HCT116 (cell line): ENCODE measurements around the gene TNKS2. TPM values are rescaled to one million over a fixed set of nuclear protein-coding genes. Genes with fewer than 3 reads are reported as not detected.

ENCODE experiments used
- ATAC-seq: fragments of 200-7000 bp; cut with Tn5 transposase; 2 replicates; pipeline ENCODE4 v1.9.1; 2020; ENCODE audit warnings: mild to moderate bottlenecking, moderate library complexity
- BruUV-seq: library from RNA; stranded (reverse); fragments of 400-500 nt; replicated peaks from 2 replicates; lab custom pipeline; 2021; lab: Mats Ljungman, UMichigan
- CTCF ChIA-PET: fragments of 300-600 bp; sonication (Branson Sonifier 250); formaldehyde crosslinking; loops from one replicate; lab custom pipeline; 2021; ENCODE audit warnings: antibody characterized with exemption; lab: Charles Lee
- POLR2A ChIA-PET: fragments of 300-600, 350-600 bp; sonication (Branson Sonifier 250); formaldehyde crosslinking; loops from one replicate; lab custom pipeline; 2021; ENCODE audit warnings: antibody characterized with exemption; lab: Charles Lee
- RAD21 ChIA-PET, 2 experiments: fragments of 300-600 bp; sonication (Branson Sonifier 250); formaldehyde crosslinking; loops; one replicate each; lab custom pipeline; 2023; ENCODE audit warnings: low total read pairs in 2 of 2; ENCODE audit not compliant: uncharacterized antibody in 2 of 2, unreplicated experiment in 2 of 2, low non-redundant PET in 1 of 2; lab: Charles Lee
- DNase-seq: peaks from one replicate; pipeline ENCODE4 v3.0.0-alpha.2; 2010; ENCODE audit warnings: low read depth, low spot score
- H2AFZ ChIP-seq: fragments of 200-600 bp; shearing (Covaris generic), sonication (generic); 2 replicates; pipeline ENCODE4 v1.6.1; 2017; ENCODE audit warnings: low read depth, mixed run types, mixed read lengths, antibody characterized with exemption, low read length; ENCODE audit not compliant: poor library complexity, severe bottlenecking
- H3K27ac ChIP-seq: 2 replicates; pipeline ENCODE4 v1.5.1; 2012; ENCODE audit warnings: low read depth, low read length
- H3K27me3 ChIP-seq: fragments of 200-600 bp; sonication (generic); 2 replicates; pipeline ENCODE4 v1.6.1; 2016; ENCODE audit warnings: mixed run types, low read length, mixed read lengths; ENCODE audit not compliant: insufficient read depth
- H3K36me3 ChIP-seq, 2 experiments: fragments of 200-500 bp in 1 of 2; fragments of 200-600 bp in 1 of 2; sonication (Bioruptor generic) in 1 of 2; sonication (generic) in 1 of 2; 2 replicates each; pipeline versions ENCODE4 v1.5.1 to v1.6.1; 2014 to 2016; ENCODE audit warnings: low read length in 2 of 2, inconsistent platforms in 1 of 2, mixed read lengths in 1 of 2, mixed run types in 1 of 2; ENCODE audit not compliant: insufficient read depth in 2 of 2, control insufficient read depth in 1 of 2
- H3K4me1 ChIP-seq, 2 experiments: fragments of 200-600 bp in 1 of 2; sonication (generic) in 1 of 2; 2 replicates each; pipeline versions ENCODE4 v1.5.1 to v1.6.1; 2012 to 2017; ENCODE audit warnings: low read length in 2 of 2, inconsistent platforms in 1 of 2, mild to moderate bottlenecking in 1 of 2, mixed read lengths in 1 of 2, mixed run types in 1 of 2, moderate library complexity in 1 of 2; ENCODE audit not compliant: insufficient read depth in 2 of 2, control insufficient read depth in 1 of 2
- H3K4me2 ChIP-seq: fragments of 200-600 bp; sonication (generic); 2 replicates; pipeline ENCODE4 v1.6.1; 2017; ENCODE audit warnings: mixed run types, low read length, mixed read lengths
- H3K4me3 ChIP-seq, 2 experiments: fragments of 200-600 bp in 1 of 2; sonication (generic) in 1 of 2; replicated peaks in 1 of 2; 2 replicates each; pipeline ENCODE4 v1.5.1; 2011 to 2016; ENCODE audit warnings: low read length in 2 of 2, control low read depth in 1 of 2, low read depth in 1 of 2, mild to moderate bottlenecking in 1 of 2, mixed read lengths in 1 of 2, mixed run types in 1 of 2
- H3K79me2 ChIP-seq: fragments of 200-600 bp; sonication (generic); 2 replicates; pipeline ENCODE4 v1.6.1; 2017; ENCODE audit warnings: mild to moderate bottlenecking, mixed run types, low read length, moderate library complexity, mixed read lengths; ENCODE audit not compliant: insufficient read depth
- H3K9ac ChIP-seq: fragments of 200-600 bp; sonication (generic); 2 replicates; pipeline ENCODE4 v1.6.1; 2016; ENCODE audit warnings: low read length, mixed read lengths
- H3K9me2 ChIP-seq: fragments of 200-600 bp; sonication (generic), shearing (Covaris generic); 2 replicates; pipeline ENCODE4 v1.6.1; 2017; ENCODE audit warnings: mixed run types, mild to moderate bottlenecking, moderate library complexity; ENCODE audit not compliant: insufficient read depth
- H3K9me3 ChIP-seq, 2 experiments: fragments of 200-500 bp in 1 of 2; fragments of 200-600 bp in 1 of 2; sonication (Bioruptor generic) in 1 of 2; sonication (generic) in 1 of 2; 2 replicates each; pipeline ENCODE4 v1.6.1; 2014 to 2017; ENCODE audit warnings: low read length in 2 of 2, mixed read lengths in 2 of 2, inconsistent platforms in 1 of 2, low read depth in 1 of 2, mild to moderate bottlenecking in 1 of 2, mixed run types in 1 of 2, moderate library complexity in 1 of 2; ENCODE audit not compliant: control insufficient read depth in 1 of 2, insufficient read depth in 1 of 2
- H4K20me1 ChIP-seq: fragments of 200-600 bp; sonication (generic), shearing (Covaris generic); 2 replicates; pipeline ENCODE4 v1.6.1; 2017; ENCODE audit warnings: mixed run types, mild to moderate bottlenecking, moderate library complexity; ENCODE audit not compliant: insufficient read depth
- CBX3 ChIP-seq: IDR thresholded peaks from 2 replicates; pipeline ENCODE4 v1.6.1; 2012; ENCODE audit warnings: low read depth
- CEBPB ChIP-seq: IDR thresholded peaks from 2 replicates; pipeline ENCODE4 v1.6.1; 2012; ENCODE audit warnings: low read depth
- EGR1 ChIP-seq: IDR thresholded peaks from 2 replicates; pipeline ENCODE4 v1.6.1; 2012; ENCODE audit warnings: low read depth
- EZH2 ChIP-seq: fragments of 200-600 bp; sonication (generic); IDR thresholded peaks from 2 replicates; pipeline ENCODE4 v1.6.1; 2017; ENCODE audit warnings: antibody characterized with exemption, mixed run types
- EZH2phosphoT487 ChIP-seq: fragments of 200-600 bp; IDR thresholded peaks from 2 replicates; pipeline ENCODE4 v1.6.1; 2018; ENCODE audit warnings: antibody characterized with exemption, borderline replicate concordance
- FOSL1 ChIP-seq: IDR thresholded peaks from 2 replicates; pipeline ENCODE4 v1.6.1; 2012; ENCODE audit warnings: low read depth
- JUND ChIP-seq: IDR thresholded peaks from 2 replicates; pipeline ENCODE4 v1.6.1; 2012
- POLR2A ChIP-seq: IDR thresholded peaks from 2 replicates; pipeline ENCODE4 v1.7.0; 2011; ENCODE audit warnings: borderline replicate concordance; ENCODE audit not compliant: insufficient read depth, insufficient read length; ENCODE audit errors: extremely low read depth
- POLR2AphosphoS5 ChIP-seq: IDR thresholded peaks from 2 replicates; pipeline ENCODE4 v1.6.1; 2011; ENCODE audit warnings: mild to moderate bottlenecking, low read depth, low read length, moderate library complexity
- RAD21 ChIP-seq: IDR thresholded peaks from 2 replicates; pipeline ENCODE4 v1.6.1; 2012; ENCODE audit warnings: low read depth, mild to moderate bottlenecking
- SRF ChIP-seq: IDR thresholded peaks from 2 replicates; pipeline ENCODE4 v1.6.1; 2012; ENCODE audit warnings: low read depth
- TCF7L2 ChIP-seq: IDR thresholded peaks from 2 replicates; pipeline ENCODE4 v1.7.0; 2011; ENCODE audit warnings: borderline replicate concordance, inconsistent platforms; ENCODE audit not compliant: insufficient read depth, insufficient read length; ENCODE audit errors: extremely low read depth
- YY1 ChIP-seq: IDR thresholded peaks from 2 replicates; pipeline ENCODE4 v1.6.1; 2011; ENCODE audit warnings: low read length, low read depth, moderate library complexity, mild to moderate bottlenecking; ENCODE audit not compliant: insufficient replicate concordance; ENCODE audit errors: extremely low read depth
- ZBTB33 ChIP-seq: IDR thresholded peaks from 2 replicates; pipeline ENCODE4 v1.6.1; 2011; ENCODE audit warnings: mild to moderate bottlenecking, low read length, moderate library complexity; ENCODE audit not compliant: insufficient replicate concordance; ENCODE audit errors: extremely low read depth
- ZFX ChIP-seq: fragments of 450-650 bp; IDR thresholded peaks from 2 replicates; pipeline ENCODE4 v1.6.1; 2017
- ZNF274 ChIP-seq: fragments of 200-500 bp; sonication (Bioruptor generic); IDR thresholded peaks from 2 replicates; pipeline ENCODE4 v1.6.1; 2014; ENCODE audit warnings: mild to moderate bottlenecking, low read depth, low read length, inconsistent platforms
- intact Hi-C: fragments of 100-400 bp; cut with micrococcal nuclease; formaldehyde crosslinking; loops from 2 replicates; pipeline ENCODE4 v1.10.0; 2022
- total RNA-seq: library from RNA; stranded (reverse); gene quantifications from one replicate; pipeline ENCODE4 v1.2.1, GENCODE V29; 2021; ENCODE audit not compliant: unreplicated experiment
- TF ChIP-seq, protein P1 (sequence below): IDR thresholded peaks from 2 replicates; pipeline ENCODE4 v1.6.1; 2012; ENCODE audit warnings: low read depth
- TF ChIP-seq, protein P2 (sequence below): IDR thresholded peaks from 2 replicates; pipeline ENCODE4 v1.6.1; 2012
- TF ChIP-seq, protein P3 (sequence below): IDR thresholded peaks from 2 replicates; pipeline ENCODE4 v1.6.1; 2012

TNKS2 gene
- total RNA-seq, 1 experiment from 2014 or later: 20.7 TPM

DNA sequence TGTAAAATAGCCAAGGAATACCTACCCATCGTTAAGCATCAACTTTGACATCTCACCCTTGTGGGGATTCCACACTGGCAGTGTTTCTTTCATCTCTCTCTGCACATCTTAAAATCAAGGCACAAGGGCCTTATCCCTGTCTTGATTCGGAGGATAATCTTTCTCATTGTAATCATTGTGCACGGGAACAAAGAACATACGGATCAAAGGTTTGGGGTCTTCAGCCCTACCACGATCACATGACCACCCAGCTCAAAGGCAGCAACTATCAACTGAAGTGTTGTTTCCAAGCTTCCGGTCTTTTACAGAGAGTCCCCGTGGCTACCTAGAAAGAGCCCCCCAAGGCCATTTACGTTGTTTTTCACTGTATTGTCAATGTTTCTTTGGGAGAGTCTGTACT is 99.2 kb downstream of the TNKS2 start:
- H3K79me2 ChIP-seq: no peaks in the 10 kb centered on the region
- ATAC-seq (no peak), DNase-seq (no peak)
- no peak overlapping the region for H3K27ac ChIP-seq
- ChIA-PET POLR2A (no interaction called here), CTCF (no interaction called here), RAD21 (no interaction called here)
- H3K9me3 ChIP-seq: no peaks in the 10 kb centered on the region
- intact Hi-C loops: no loop called here
- BruUV-seq: no TSS peak
- no peaks in the 10 kb centered on the region for H3K27me3 ChIP-seq
- H3K4me2 ChIP-seq: no peak overlapping the region
- H4K20me1 ChIP-seq: no peaks in the 10 kb centered on the region
- no peaks in the 10 kb centered on the region for H3K36me3 ChIP-seq
- TF ChIP-seq EZH2: no peak
- no peak for TF ChIP-seq POLR2A
- no peak for TF ChIP-seq CBX3
- no peak for TF ChIP-seq ZNF274
- TF ChIP-seq, protein P1, sequence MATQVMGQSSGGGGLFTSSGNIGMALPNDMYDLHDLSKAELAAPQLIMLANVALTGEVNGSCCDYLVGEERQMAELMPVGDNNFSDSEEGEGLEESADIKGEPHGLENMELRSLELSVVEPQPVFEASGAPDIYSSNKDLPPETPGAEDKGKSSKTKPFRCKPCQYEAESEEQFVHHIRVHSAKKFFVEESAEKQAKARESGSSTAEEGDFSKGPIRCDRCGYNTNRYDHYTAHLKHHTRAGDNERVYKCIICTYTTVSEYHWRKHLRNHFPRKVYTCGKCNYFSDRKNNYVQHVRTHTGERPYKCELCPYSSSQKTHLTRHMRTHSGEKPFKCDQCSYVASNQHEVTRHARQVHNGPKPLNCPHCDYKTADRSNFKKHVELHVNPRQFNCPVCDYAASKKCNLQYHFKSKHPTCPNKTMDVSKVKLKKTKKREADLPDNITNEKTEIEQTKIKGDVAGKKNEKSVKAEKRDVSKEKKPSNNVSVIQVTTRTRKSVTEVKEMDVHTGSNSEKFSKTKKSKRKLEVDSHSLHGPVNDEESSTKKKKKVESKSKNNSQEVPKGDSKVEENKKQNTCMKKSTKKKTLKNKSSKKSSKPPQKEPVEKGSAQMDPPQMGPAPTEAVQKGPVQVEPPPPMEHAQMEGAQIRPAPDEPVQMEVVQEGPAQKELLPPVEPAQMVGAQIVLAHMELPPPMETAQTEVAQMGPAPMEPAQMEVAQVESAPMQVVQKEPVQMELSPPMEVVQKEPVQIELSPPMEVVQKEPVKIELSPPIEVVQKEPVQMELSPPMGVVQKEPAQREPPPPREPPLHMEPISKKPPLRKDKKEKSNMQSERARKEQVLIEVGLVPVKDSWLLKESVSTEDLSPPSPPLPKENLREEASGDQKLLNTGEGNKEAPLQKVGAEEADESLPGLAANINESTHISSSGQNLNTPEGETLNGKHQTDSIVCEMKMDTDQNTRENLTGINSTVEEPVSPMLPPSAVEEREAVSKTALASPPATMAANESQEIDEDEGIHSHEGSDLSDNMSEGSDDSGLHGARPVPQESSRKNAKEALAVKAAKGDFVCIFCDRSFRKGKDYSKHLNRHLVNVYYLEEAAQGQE: no peak
- TF ChIP-seq, protein P2, sequence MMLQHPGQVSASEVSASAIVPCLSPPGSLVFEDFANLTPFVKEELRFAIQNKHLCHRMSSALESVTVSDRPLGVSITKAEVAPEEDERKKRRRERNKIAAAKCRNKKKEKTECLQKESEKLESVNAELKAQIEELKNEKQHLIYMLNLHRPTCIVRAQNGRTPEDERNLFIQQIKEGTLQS: no peak
- TF ChIP-seq ZBTB33: no peak
- TF ChIP-seq EGR1: no peak
- no peak for TF ChIP-seq EZH2phosphoT487
- TF ChIP-seq TCF7L2: no peak
- no peak for TF ChIP-seq RAD21
- TF ChIP-seq SRF: no peak
- TF ChIP-seq ZFX: no peak
- TF ChIP-seq, protein P3, sequence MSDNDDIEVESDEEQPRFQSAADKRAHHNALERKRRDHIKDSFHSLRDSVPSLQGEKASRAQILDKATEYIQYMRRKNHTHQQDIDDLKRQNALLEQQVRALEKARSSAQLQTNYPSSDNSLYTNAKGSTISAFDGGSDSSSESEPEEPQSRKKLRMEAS: no peak
- no peak for TF ChIP-seq FOSL1
- no peak for TF ChIP-seq CEBPB
- TF ChIP-seq YY1: no peak
- TF ChIP-seq POLR2AphosphoS5: no peak
- no peak for TF ChIP-seq JUND
- H2AFZ ChIP-seq: no peak overlapping the region
- no peaks in the 10 kb centered on the region for H3K9me2 ChIP-seq
- no peak overlapping the region for H3K9ac ChIP-seq
- peaks cover 9 to 12% of the 10 kb centered on the region in 2 experiments for H3K4me1 ChIP-seq
- H3K4me3 ChIP-seq: no peak overlapping the region
